SHP77 treated with DMSO at 0.1 percent for 48 hours (cell line): ENCODE results near the gene SLC41A1.

Experiments used
- DNase-seq: peaks from one replicate; lab custom pipeline; 2025; lab: John Stamatoyannopoulos, UW

SLC41A1 gene

GRCh38 chr1:205787287-205787916, 25.6 kb downstream of the SLC41A1 start:
- no peak for DNase-seq

- no peak for DNase-seq
Observed at GRCh38 chr1:205786601-205787000, 26.4 kb downstream of the SLC41A1 start.

GRCh38 chr1:205785446-205785845, 27.6 kb downstream of the SLC41A1 start:
- DNase-seq, result no peak

- no peak for DNase-seq
Observed at GRCh38 chr1:205783904-205784303, 29.1 kb downstream of the SLC41A1 start.

GRCh38 chr1:205783433-205783795, 29.6 kb downstream of the SLC41A1 start:
- no peak for DNase-seq

GRCh38 chr1:205782627-205783432, 30.2 kb downstream of the SLC41A1 start:
- DNase-seq, result no peak

GRCh38 chr1:205780335-205780734, 32.7 kb downstream of the SLC41A1 start:
- DNase-seq, result no peak

- no peak for DNase-seq
Observed at GRCh38 chr1:205777994-205778393, 35.0 kb downstream of the SLC41A1 start.

GRCh38 chr1:205775717-205776056, 37.3 kb downstream of the SLC41A1 start:
- DNase-seq, result no peak

GRCh38 chr1:205775015-205775716, 37.8 kb downstream of the SLC41A1 start, which contains the start of gene RAB29:
RAB29 (minus strand) TSS chr1:205775482; CDS start chr1:205774956, 526 bp downstream.
- DNase-seq, result no peak

GRCh38 chr1:205774198-205775014, 38.6 kb downstream of the SLC41A1 start:
- DNase-seq, result no peak

- no peak for DNase-seq
Observed at GRCh38 chr1:205772607-205773032, 40.4 kb downstream of the SLC41A1 start.

GRCh38 chr1:205770618-205771017, 42.4 kb downstream of the SLC41A1 start:
- DNase-seq, result no peak

GRCh38 chr1:205769641-205770365, 43.2 kb downstream of the SLC41A1 start:
- no peak for DNase-seq

- DNase-seq, result no peak
Observed at GRCh38 chr1:205767248-205767647, 45.8 kb downstream of the SLC41A1 start.

- DNase-seq, result no peak
Observed at GRCh38 chr1:205766570-205766969, 46.4 kb downstream of the SLC41A1 start.

- DNase-seq, result no peak
Observed at GRCh38 chr1:205766038-205766437, 47.0 kb downstream of the SLC41A1 start.

- no peak for DNase-seq
Observed at GRCh38 chr1:205764578-205764977, 48.4 kb downstream of the SLC41A1 start.

- no peak for DNase-seq
Observed at GRCh38 chr1:205763980-205764379, 49.0 kb downstream of the SLC41A1 start.

- DNase-seq, result no peak
Observed at GRCh38 chr1:205760606-205761005, 52.4 kb downstream of the SLC41A1 start.

GRCh38 chr1:205756552-205756951, 56.4 kb downstream of the SLC41A1 start:
- no peak for DNase-seq
